Measurements from ENCODE around the gene TBC1D14.

TBC1D14 gene

DNA sequence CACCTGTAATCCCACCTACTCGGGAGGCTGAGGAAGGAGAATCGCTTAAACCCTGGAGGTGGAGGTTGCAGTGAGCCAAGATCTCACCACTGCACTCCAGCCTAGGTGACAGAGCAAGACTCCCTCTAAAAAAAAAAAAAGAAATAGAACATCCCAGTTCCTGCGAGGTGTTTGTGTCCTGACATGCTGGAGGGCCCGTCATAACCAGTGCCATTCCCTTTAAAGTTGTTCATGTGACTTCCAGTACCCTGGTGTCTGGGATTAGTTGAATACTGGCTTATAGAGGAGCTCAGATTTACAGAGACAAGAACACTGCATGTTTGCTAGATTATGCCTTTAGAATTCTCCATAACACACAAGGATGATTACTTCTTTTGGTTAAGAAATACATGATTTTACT, 95.9 kb downstream of the TBC1D14 start:
- H3K27ac ChIP-seq (ENCODE audit: low read depth in 2 of 2, low read length in 2 of 2), result no peak overlapping the region
- H3K9me3 ChIP-seq (ENCODE audit: control insufficient read depth in 2 of 2, low read length in 2 of 2), result no peaks in the 10 kb centered on the region
- H3K4me1 ChIP-seq (ENCODE audit: control insufficient read depth in 2 of 2, insufficient read depth in 2 of 2, low read length in 2 of 2), result no peaks in the 10 kb centered on the region
- no peaks in the 10 kb centered on the region for H3K27me3 ChIP-seq (ENCODE audit: control insufficient read depth in 2 of 2, insufficient read depth in 2 of 2, low read length in 2 of 2)
- no peak overlapping the region for H3K9ac ChIP-seq (ENCODE audit: low read depth in 1 of 2, low read length in 2 of 2)
- no peak overlapping the region for H3K4me3 ChIP-seq (ENCODE audit: low read length in 2 of 2)
- peaks cover 65 to 73% of the 10 kb centered on the region in 2 donors for H3K36me3 ChIP-seq (ENCODE audit: control insufficient read depth in 2 of 2, insufficient read depth in 2 of 2, low read length in 2 of 2)

DNA sequence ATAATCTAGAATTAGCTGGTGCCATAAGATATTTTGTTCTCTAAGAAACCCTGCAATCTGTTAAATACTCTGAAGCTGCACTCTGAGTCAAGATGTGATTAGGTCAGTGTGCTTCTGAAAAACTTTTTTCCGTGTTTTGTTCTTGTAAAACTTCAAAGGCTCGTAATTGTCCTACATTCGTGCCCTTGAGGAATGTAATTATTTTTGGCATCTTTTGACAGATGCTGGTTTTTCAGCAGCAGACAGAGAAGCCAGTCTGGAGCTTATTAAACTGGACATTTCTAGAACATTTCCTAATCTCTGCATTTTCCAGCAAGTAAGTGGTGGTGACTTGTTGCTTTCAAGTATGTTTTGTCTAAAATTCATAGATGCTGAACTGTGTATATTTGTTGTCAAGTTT, 96.8 kb downstream of the TBC1D14 start:
- H3K4me1 ChIP-seq (ENCODE audit: control insufficient read depth in 2 of 2, insufficient read depth in 2 of 2, low read length in 2 of 2), result no peaks in the 10 kb centered on the region
- no peak overlapping the region for H3K27ac ChIP-seq (ENCODE audit: low read depth in 2 of 2, low read length in 2 of 2)
- H3K36me3 ChIP-seq (ENCODE audit: control insufficient read depth in 2 of 2, insufficient read depth in 2 of 2, low read length in 2 of 2), result peaks cover 64 to 72% of the 10 kb centered on the region in 2 donors
- no peak overlapping the region for H3K4me3 ChIP-seq (ENCODE audit: low read length in 2 of 2)
- no peaks in the 10 kb centered on the region for H3K9me3 ChIP-seq (ENCODE audit: control insufficient read depth in 2 of 2, low read length in 2 of 2)
- no peak overlapping the region for H3K9ac ChIP-seq (ENCODE audit: low read depth in 1 of 2, low read length in 2 of 2)
- no peaks in the 10 kb centered on the region for H3K27me3 ChIP-seq (ENCODE audit: control insufficient read depth in 2 of 2, insufficient read depth in 2 of 2, low read length in 2 of 2)

DNA sequence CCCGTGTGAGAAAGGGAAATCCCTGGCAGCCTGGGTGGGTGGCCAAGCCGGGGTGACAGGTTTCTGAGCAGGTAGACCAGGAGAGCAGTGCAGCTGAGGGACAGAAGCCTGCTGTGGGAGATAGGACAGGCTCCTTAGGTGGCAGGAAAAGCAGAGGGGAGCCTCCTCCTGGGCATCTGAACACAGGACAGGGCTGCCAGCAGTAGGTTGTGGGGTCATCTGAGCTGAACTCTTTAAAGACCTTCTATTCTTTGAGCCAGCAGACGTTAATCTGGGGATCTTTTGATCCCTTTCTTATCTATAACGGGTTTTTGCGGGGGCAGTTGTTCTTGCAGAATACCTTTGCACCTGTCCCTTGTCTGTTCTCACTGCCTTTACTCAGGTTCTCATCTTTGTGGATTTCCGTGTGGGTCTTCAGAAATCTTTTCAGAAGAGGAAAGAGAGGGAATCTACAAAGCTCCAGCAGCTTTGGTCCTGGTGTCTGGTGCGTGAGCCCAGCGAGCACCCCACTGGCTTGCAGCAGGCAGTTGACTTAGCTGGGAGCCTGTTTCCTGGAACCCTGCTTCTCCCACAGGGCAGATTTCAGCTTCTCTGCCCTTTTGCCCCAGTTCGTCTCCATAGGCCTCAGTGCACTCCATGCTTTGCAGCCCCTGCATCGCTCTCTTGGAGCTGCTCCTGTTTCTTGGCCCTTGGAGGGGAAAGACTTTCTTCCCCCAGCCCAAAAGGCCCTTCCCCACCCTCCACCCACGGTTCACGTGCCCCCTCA, 97.7 kb downstream of the TBC1D14 start:
- Histone ChIP-seq H3K27me3 (ENCODE audit: control insufficient read depth in 2 of 2, insufficient read depth in 2 of 2, low read length in 2 of 2) (no peaks in the 10 kb centered on the region), H3K9me3 (ENCODE audit: control insufficient read depth in 2 of 2, low read length in 2 of 2) (no peaks in the 10 kb centered on the region), H3K36me3 (ENCODE audit: control insufficient read depth in 2 of 2, insufficient read depth in 2 of 2, low read length in 2 of 2) (peaks cover 60 to 64% of the 10 kb centered on the region in 2 donors), H3K4me1 (ENCODE audit: control insufficient read depth in 2 of 2, insufficient read depth in 2 of 2, low read length in 2 of 2) (no peaks in the 10 kb centered on the region), H3K4me3 (ENCODE audit: low read length in 2 of 2) (no peak overlapping the region), H3K9ac (ENCODE audit: low read depth in 1 of 2, low read length in 2 of 2) (no peak overlapping the region), H3K27ac (ENCODE audit: low read depth in 2 of 2, low read length in 2 of 2) (no peak overlapping the region)

DNA sequence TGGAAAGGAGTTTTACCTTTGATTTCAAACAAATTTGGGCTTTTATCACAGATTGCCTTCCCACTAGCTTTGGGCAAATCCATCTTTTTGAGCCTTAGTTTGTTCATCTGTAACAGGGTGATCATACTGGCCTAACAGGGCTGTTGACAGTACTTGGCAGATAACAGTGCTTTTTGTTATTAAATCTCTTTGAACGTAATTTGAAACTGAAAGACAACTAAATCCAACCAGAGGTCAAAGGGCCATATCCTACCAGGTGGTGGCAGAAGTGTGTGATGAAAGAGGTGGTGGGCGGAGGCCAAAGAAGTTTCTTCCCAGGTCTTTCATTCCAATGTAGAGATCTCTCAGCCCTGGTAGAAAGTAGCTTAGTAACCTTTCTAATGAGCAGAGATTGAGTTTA, 98.3 kb downstream of the TBC1D14 start:
- Histone ChIP-seq H3K9ac (ENCODE audit: low read depth in 1 of 2, low read length in 2 of 2) (no peak overlapping the region), H3K27ac (ENCODE audit: low read depth in 2 of 2, low read length in 2 of 2) (no peak overlapping the region), H3K4me1 (ENCODE audit: control insufficient read depth in 2 of 2, insufficient read depth in 2 of 2, low read length in 2 of 2) (no peaks in the 10 kb centered on the region), H3K9me3 (ENCODE audit: control insufficient read depth in 2 of 2, low read length in 2 of 2) (no peaks in the 10 kb centered on the region), H3K4me3 (ENCODE audit: low read length in 2 of 2) (no peak overlapping the region), H3K27me3 (ENCODE audit: control insufficient read depth in 2 of 2, insufficient read depth in 2 of 2, low read length in 2 of 2) (no peaks in the 10 kb centered on the region), H3K36me3 (ENCODE audit: control insufficient read depth in 2 of 2, insufficient read depth in 2 of 2, low read length in 2 of 2) (peaks cover 58 to 59% of the 10 kb centered on the region in 2 donors)

DNA sequence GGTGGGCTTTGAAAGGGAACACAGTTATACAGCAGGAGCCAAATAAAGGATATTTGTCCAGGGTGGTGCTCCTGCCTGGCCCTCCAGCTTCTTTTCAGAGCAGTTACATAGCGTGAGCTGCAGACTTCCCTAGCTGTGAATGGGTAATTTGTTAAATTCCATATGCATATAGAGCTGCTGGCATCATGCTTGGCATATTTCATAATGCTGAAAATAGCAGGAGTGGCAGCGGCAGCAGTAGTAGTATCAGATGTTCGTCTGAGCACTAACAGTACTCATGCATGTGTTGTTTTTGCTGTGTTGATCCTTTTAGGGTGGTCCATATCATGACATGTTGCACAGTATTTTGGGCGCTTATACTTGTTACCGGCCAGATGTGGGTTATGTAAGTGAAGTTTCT, 99.9 kb downstream of the TBC1D14 start:
- Histone ChIP-seq H3K4me1 (ENCODE audit: control insufficient read depth in 2 of 2, insufficient read depth in 2 of 2, low read length in 2 of 2) (no peaks in the 10 kb centered on the region), H3K27me3 (ENCODE audit: control insufficient read depth in 2 of 2, insufficient read depth in 2 of 2, low read length in 2 of 2) (no peaks in the 10 kb centered on the region), H3K27ac (ENCODE audit: low read depth in 2 of 2, low read length in 2 of 2) (no peak overlapping the region), H3K4me3 (ENCODE audit: low read length in 2 of 2) (no peak overlapping the region), H3K9ac (ENCODE audit: low read depth in 1 of 2, low read length in 2 of 2) (no peak overlapping the region), H3K36me3 (ENCODE audit: control insufficient read depth in 2 of 2, insufficient read depth in 2 of 2, low read length in 2 of 2) (peaks cover 55 to 62% of the 10 kb centered on the region in 2 donors), H3K9me3 (ENCODE audit: control insufficient read depth in 2 of 2, low read length in 2 of 2) (no peaks in the 10 kb centered on the region)

DNA sequence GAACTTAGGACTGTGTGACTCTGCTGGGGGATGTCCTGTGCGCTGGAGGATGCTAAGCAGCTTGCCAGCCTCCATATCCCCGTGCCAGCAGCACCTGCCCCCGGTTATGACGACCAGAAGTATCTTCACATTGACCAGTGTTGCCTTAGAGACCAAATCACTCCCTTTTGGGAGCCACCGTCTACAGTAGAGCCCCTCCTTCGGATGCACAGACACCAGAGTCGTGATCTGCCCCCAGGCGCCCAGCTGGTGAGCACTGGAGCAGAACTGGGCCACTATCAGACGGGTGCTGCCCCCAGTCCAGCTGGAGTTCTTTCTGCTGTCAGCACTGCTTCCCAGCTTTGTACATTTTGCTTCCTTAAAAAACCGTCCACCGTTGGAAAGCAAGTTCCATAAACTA, 103.5 kb downstream of the TBC1D14 start:
- Histone ChIP-seq H3K4me3 (ENCODE audit: low read length in 2 of 2) (no peak overlapping the region), H3K4me1 (ENCODE audit: control insufficient read depth in 2 of 2, insufficient read depth in 2 of 2, low read length in 2 of 2) (no peaks in the 10 kb centered on the region), H3K9ac (ENCODE audit: low read depth in 1 of 2, low read length in 2 of 2) (no peak overlapping the region), H3K27me3 (ENCODE audit: control insufficient read depth in 2 of 2, insufficient read depth in 2 of 2, low read length in 2 of 2) (no peaks in the 10 kb centered on the region), H3K27ac (ENCODE audit: low read depth in 2 of 2, low read length in 2 of 2) (no peak overlapping the region), H3K36me3 (ENCODE audit: control insufficient read depth in 2 of 2, insufficient read depth in 2 of 2, low read length in 2 of 2) (peaks cover 70 to 80% of the 10 kb centered on the region in 2 donors), H3K9me3 (ENCODE audit: control insufficient read depth in 2 of 2, low read length in 2 of 2) (no peaks in the 10 kb centered on the region)

DNA sequence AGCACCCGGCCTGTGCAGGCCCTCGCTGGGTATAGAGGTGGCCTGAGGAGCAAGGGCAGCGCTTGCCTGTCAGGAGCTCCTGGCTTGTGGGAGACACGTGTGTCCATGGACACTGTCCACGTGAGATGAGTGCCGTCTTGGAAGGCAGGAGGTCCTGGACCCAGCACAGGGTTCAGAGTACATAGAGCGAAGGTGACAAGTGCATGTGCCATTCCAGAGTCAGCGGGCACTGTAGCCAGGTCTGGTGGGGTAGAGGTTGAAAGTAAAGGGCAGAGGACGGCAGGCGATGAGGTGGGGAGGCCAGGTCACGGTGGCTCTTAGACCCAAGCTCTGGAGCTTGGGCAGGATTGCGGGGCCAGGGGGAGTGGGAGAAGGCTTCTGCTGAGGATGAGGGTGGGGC, 105.2 kb downstream of the TBC1D14 start:
- no peaks in the 10 kb centered on the region for H3K9me3 ChIP-seq (ENCODE audit: control insufficient read depth in 2 of 2, low read length in 2 of 2)
- H3K4me3 ChIP-seq (ENCODE audit: low read length in 2 of 2), result no peak overlapping the region
- H3K27me3 ChIP-seq (ENCODE audit: control insufficient read depth in 2 of 2, insufficient read depth in 2 of 2, low read length in 2 of 2), result no peaks in the 10 kb centered on the region
- H3K9ac ChIP-seq (ENCODE audit: low read depth in 1 of 2, low read length in 2 of 2), result no peak overlapping the region
- H3K27ac ChIP-seq (ENCODE audit: low read depth in 2 of 2, low read length in 2 of 2), result no peak overlapping the region
- peaks cover 64 to 75% of the 10 kb centered on the region in 2 donors for H3K36me3 ChIP-seq (ENCODE audit: control insufficient read depth in 2 of 2, insufficient read depth in 2 of 2, low read length in 2 of 2)
- H3K4me1 ChIP-seq (ENCODE audit: control insufficient read depth in 2 of 2, insufficient read depth in 2 of 2, low read length in 2 of 2), result no peaks in the 10 kb centered on the region

DNA sequence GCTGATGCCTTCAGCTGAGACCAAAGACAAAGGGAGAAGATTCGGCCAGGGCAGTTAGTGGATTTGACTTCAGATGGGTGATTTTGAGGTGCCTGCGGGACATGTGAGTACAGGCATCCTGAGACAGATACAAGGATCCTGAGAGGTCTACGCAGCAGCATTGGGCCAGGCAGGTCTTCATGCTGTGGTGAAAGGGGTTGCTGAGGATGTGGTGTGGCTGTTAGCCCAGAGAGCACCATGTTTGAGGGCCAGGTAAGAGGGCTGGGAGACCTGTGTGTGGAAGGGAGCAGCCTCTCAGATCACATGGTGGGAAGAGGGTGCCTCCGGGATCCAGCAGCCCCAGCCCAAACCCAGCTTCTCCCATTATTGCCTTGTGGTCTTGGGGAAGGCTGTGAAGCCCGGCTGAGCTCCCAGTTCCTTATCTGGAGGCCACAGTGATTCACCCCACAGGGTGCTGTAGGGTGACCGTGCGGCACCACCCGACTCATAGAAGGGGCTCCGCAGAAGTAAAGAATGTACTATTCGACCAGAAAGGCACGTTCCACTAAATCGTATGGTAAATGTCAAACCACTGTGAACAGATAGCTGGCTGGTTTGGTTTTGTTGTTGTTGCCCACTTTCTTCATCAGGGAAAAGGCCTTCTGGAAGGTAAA, 105.9 kb downstream of the TBC1D14 start:
- no peak overlapping the region for H3K4me3 ChIP-seq (ENCODE audit: low read length in 2 of 2)
- no peak overlapping the region for H3K9ac ChIP-seq (ENCODE audit: low read depth in 1 of 2, low read length in 2 of 2)
- no peaks in the 10 kb centered on the region for H3K9me3 ChIP-seq (ENCODE audit: control insufficient read depth in 2 of 2, low read length in 2 of 2)
- no peaks in the 10 kb centered on the region for H3K27me3 ChIP-seq (ENCODE audit: control insufficient read depth in 2 of 2, insufficient read depth in 2 of 2, low read length in 2 of 2)
- H3K4me1 ChIP-seq (ENCODE audit: control insufficient read depth in 2 of 2, insufficient read depth in 2 of 2, low read length in 2 of 2), result no peaks in the 10 kb centered on the region
- H3K36me3 ChIP-seq (ENCODE audit: control insufficient read depth in 2 of 2, insufficient read depth in 2 of 2, low read length in 2 of 2), result peaks cover 64 to 69% of the 10 kb centered on the region in 2 donors
- no peak overlapping the region for H3K27ac ChIP-seq (ENCODE audit: low read depth in 2 of 2, low read length in 2 of 2)

DNA sequence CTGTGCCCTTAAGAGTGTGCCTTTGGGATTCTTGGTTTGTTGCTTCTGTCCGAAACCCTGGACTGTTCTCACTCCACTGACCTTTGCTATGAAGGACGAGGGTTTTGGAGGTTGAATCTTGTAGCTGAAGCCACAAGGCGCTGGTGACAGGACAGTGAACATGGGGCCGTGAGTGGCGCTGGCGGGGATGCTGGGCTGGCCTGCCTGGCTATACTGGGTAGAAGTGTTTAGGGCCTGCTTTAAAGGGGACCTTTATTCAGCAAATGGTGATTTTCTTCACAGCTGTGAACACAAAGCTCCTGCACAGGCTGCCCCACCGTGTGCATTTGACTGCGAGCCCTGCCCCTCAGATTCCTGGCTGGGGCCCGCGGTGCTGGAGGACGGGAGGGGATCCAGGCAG, 106.5 kb downstream of the TBC1D14 start:
- Histone ChIP-seq H3K9me3 (ENCODE audit: control insufficient read depth in 2 of 2, low read length in 2 of 2) (no peaks in the 10 kb centered on the region), H3K36me3 (ENCODE audit: control insufficient read depth in 2 of 2, insufficient read depth in 2 of 2, low read length in 2 of 2) (peaks cover 64 to 70% of the 10 kb centered on the region in 2 donors), H3K4me3 (ENCODE audit: low read length in 2 of 2) (no peak overlapping the region)

DNA sequence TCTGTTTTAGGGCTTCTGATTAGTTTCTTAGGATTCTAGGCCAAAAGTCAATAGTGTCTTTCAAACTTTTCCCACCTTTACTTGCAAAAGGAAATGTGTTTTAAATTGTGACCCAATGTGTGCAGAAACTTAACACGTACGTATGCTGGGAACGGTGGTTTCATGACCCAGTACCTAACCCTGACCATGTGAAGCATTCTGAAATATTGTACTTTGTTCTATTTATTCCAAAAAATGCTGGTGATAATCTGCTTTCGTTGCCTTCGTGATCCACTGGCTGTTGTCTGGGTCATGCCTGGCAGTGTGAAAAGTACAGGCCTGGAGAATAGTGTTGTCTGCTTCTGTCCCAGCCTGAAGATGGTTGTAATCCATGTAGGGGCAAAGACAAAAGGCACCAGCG, 106.9 kb downstream of the TBC1D14 start:
- H3K36me3 ChIP-seq (ENCODE audit: control insufficient read depth in 2 of 2, insufficient read depth in 2 of 2, low read length in 2 of 2), result peaks cover 65 to 68% of the 10 kb centered on the region in 2 donors
- H3K9ac ChIP-seq (ENCODE audit: low read depth in 1 of 2, low read length in 2 of 2), result no peak overlapping the region
- no peaks in the 10 kb centered on the region for H3K27me3 ChIP-seq (ENCODE audit: control insufficient read depth in 2 of 2, insufficient read depth in 2 of 2, low read length in 2 of 2)
- no peaks in the 10 kb centered on the region for H3K4me1 ChIP-seq (ENCODE audit: control insufficient read depth in 2 of 2, insufficient read depth in 2 of 2, low read length in 2 of 2)
- H3K4me3 ChIP-seq (ENCODE audit: low read length in 2 of 2), result no peak overlapping the region
- no peak overlapping the region for H3K27ac ChIP-seq (ENCODE audit: low read depth in 2 of 2, low read length in 2 of 2)
- H3K9me3 ChIP-seq (ENCODE audit: control insufficient read depth in 2 of 2, low read length in 2 of 2), result no peaks in the 10 kb centered on the region

More for the DNA sequence above, 106.5 kb downstream of the TBC1D14 start:
- no peak overlapping the region for H3K9ac ChIP-seq (ENCODE audit: low read depth in 1 of 2, low read length in 2 of 2)
- no peak overlapping the region for H3K27ac ChIP-seq (ENCODE audit: low read depth in 2 of 2, low read length in 2 of 2)
- H3K4me1 ChIP-seq (ENCODE audit: control insufficient read depth in 2 of 2, insufficient read depth in 2 of 2, low read length in 2 of 2), result no peaks in the 10 kb centered on the region
- H3K27me3 ChIP-seq (ENCODE audit: control insufficient read depth in 2 of 2, insufficient read depth in 2 of 2, low read length in 2 of 2), result no peaks in the 10 kb centered on the region

Data from mucosa of rectum (tissue), 2 donors.